Astrocyte (in vitro differentiated cells and primary cell): ENCODE measurements around the gene SREBF2. TPM values are rescaled to one million over a fixed set of nuclear protein-coding genes. Genes with fewer than 3 reads are reported as not detected.

Source experiments
- DNase-seq: peaks from one replicate; pipeline ENCODE4 v3.0.0-alpha.2; 2010; ENCODE audit warnings: low read depth
- FAIRE-seq: peaks from 2 replicates; lab custom pipeline; 2011; peaks lifted over from hg19 to GRCh38; lab: Jason Lieb, UNC
- H2AFZ ChIP-seq: 2 replicates; pipeline ENCODE4 v1.6.0; 2012; ENCODE audit warnings: low read depth, low read length, inconsistent platforms
- H3K27ac ChIP-seq: 2 replicates; pipeline ENCODE4 v1.5.1; 2011; ENCODE audit warnings: low read depth, low read length, inconsistent platforms
- H3K27me3 ChIP-seq: 2 replicates; pipeline ENCODE4 v1.6.0; 2011; ENCODE audit warnings: low read length, inconsistent platforms; ENCODE audit not compliant: insufficient read depth
- H3K36me3 ChIP-seq: 2 replicates; pipeline ENCODE4 v1.5.1; 2011; ENCODE audit warnings: low read length, inconsistent platforms; ENCODE audit not compliant: insufficient read depth
- H3K4me1 ChIP-seq: 2 replicates; pipeline ENCODE4 v1.5.1; 2011; ENCODE audit warnings: low read length, inconsistent platforms; ENCODE audit not compliant: insufficient read depth
- H3K4me2 ChIP-seq: 2 replicates; pipeline ENCODE4 v1.6.0; 2012; ENCODE audit warnings: low read length, inconsistent platforms
- H3K4me3 ChIP-seq: 2 replicates; pipeline ENCODE4 v1.5.1; 2011; ENCODE audit warnings: low read depth, mild to moderate bottlenecking, low read length, inconsistent platforms; ENCODE audit not compliant: insufficient read depth
- H3K79me2 ChIP-seq: 2 replicates; pipeline ENCODE4 v1.6.0; 2012; ENCODE audit warnings: mild to moderate bottlenecking, low read length, inconsistent platforms; ENCODE audit not compliant: insufficient read depth
- H3K9ac ChIP-seq: 2 replicates; pipeline ENCODE4 v1.6.0; 2012; ENCODE audit warnings: mild to moderate bottlenecking, low read length, inconsistent platforms
- H3K9me3 ChIP-seq: 2 replicates; pipeline ENCODE4 v1.5.1; 2012; ENCODE audit warnings: low read depth, mild to moderate bottlenecking, low read length, inconsistent platforms; ENCODE audit not compliant: insufficient read depth
- H4K20me1 ChIP-seq: 2 replicates; pipeline ENCODE4 v1.6.0; 2012; ENCODE audit warnings: low read length, inconsistent platforms; ENCODE audit not compliant: insufficient read depth
- H3K27ac Mint-ChIP-seq: one replicate; pipeline ENCODE4 v1.8.0; 2021; ENCODE audit warnings: mild to moderate bottlenecking, mixed read lengths; ENCODE audit not compliant: unreplicated experiment
- H3K27me3 Mint-ChIP-seq: one replicate; pipeline ENCODE4 v1.8.0; 2021; ENCODE audit warnings: low read depth, mixed read lengths; ENCODE audit not compliant: unreplicated experiment
- H3K36me3 Mint-ChIP-seq: one replicate; pipeline ENCODE4 v1.8.0; 2021; ENCODE audit warnings: low read depth, mixed read lengths; ENCODE audit not compliant: unreplicated experiment
- H3K4me1 Mint-ChIP-seq: one replicate; pipeline ENCODE4 v1.8.0; 2021; ENCODE audit warnings: low read depth, mixed read lengths; ENCODE audit not compliant: unreplicated experiment
- H3K4me3 Mint-ChIP-seq: one replicate; pipeline ENCODE4 v1.8.0; 2021; ENCODE audit warnings: mild to moderate bottlenecking, moderate library complexity, mixed read lengths; ENCODE audit not compliant: unreplicated experiment
- H3K9me3 Mint-ChIP-seq: one replicate; pipeline ENCODE4 v1.8.0; 2021; ENCODE audit warnings: mild to moderate bottlenecking, mixed read lengths; ENCODE audit not compliant: unreplicated experiment
- EZH2 ChIP-seq: IDR thresholded peaks from 2 replicates; pipeline ENCODE4 v1.6.1; 2012; ENCODE audit warnings: mild to moderate bottlenecking, low read length, inconsistent platforms; ENCODE audit not compliant: insufficient read depth
- total RNA-seq: library from RNA; stranded (reverse); gene quantifications from 2 replicates; pipeline ENCODE4 v1.2.1, GENCODE V29; 2021
- TF ChIP-seq, protein P1 (sequence below): IDR thresholded peaks from 2 replicates; pipeline ENCODE4 v1.5.1; 2011; ENCODE audit warnings: low read depth, mild to moderate bottlenecking, inconsistent platforms, low read length, moderate library complexity; ENCODE audit not compliant: insufficient read depth

Gene SREBF2
- total RNA-seq, 1 donor from 2014 or later, result 83.9 TPM

DNA sequence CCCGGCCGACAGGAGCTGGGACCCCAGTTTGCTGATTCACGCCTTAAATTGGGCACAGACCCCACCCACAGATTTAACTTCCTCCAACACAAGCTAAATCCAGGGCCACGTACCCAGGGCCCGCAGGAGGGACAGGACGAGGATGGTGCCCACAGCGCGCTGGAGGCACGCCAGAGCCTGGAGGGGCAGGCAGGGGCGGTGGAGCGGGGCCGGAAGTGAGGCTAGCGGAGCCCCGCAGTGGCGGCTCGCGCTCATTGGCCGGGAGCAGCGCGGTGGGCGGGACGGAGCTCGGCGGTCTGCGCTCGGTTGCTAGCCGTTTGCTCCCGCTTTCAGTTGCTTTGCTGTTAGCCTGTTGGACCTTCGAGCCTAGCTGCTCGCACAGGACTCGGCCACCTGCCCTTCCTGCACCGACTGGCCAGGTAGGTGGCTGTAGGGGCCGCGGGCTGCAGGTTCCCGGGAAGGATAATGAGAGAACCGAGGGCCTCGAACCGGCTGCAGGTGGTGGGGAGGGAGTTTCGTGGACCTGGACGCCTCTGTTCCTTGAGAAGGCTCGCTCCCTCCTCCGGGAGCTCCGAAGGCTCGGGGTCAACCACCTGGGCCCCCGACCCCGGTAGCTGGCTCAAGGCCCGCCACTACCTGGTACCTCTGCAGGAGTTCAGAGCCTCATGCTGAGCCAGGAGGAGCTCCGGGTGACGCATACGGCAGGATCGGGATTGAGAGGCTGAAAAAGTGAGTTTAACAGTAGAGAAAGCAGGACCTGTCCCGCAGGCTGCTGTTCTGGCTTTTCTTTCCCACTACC, 32.4 kb upstream of the SREBF2 start, which contains the start of gene CCDC134:
TSS of gene CCDC134 (plus strand) at position 332 of the 799 bp plus-strand sequence. CDS start 8,212 bp downstream, outside the sequence.
- peak within 1 kb of the TSS; percentile 63 for H3K27ac ChIP-seq
- peak within 1 kb of the TSS; percentile 92 for H3K4me3 Mint-ChIP-seq
- TF ChIP-seq, protein P1, sequence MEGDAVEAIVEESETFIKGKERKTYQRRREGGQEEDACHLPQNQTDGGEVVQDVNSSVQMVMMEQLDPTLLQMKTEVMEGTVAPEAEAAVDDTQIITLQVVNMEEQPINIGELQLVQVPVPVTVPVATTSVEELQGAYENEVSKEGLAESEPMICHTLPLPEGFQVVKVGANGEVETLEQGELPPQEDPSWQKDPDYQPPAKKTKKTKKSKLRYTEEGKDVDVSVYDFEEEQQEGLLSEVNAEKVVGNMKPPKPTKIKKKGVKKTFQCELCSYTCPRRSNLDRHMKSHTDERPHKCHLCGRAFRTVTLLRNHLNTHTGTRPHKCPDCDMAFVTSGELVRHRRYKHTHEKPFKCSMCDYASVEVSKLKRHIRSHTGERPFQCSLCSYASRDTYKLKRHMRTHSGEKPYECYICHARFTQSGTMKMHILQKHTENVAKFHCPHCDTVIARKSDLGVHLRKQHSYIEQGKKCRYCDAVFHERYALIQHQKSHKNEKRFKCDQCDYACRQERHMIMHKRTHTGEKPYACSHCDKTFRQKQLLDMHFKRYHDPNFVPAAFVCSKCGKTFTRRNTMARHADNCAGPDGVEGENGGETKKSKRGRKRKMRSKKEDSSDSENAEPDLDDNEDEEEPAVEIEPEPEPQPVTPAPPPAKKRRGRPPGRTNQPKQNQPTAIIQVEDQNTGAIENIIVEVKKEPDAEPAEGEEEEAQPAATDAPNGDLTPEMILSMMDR, result no peak
- TF ChIP-seq EZH2, result no peak
- H3K36me3 ChIP-seq, result no peaks in the 10 kb centered on the region
- no peaks in the 10 kb centered on the region for H3K9me3 ChIP-seq
- H4K20me1 ChIP-seq, result peaks cover 9% of the 10 kb centered on the region
- peak within 1 kb of the TSS; percentile 85 for H3K4me3 ChIP-seq
- H3K4me1 Mint-ChIP-seq, result peaks cover 12% of the 10 kb centered on the region
- DNase-seq, result peak; percentile 58
- peak within 1 kb of the TSS; percentile 84 for H3K9ac ChIP-seq
- H3K36me3 Mint-ChIP-seq, result no peaks in the 10 kb centered on the region
- H3K27me3 Mint-ChIP-seq, result no peaks in the 10 kb centered on the region
- peak within 1 kb of the TSS; percentile 94 for H2AFZ ChIP-seq
- H3K27me3 ChIP-seq, result no peaks in the 10 kb centered on the region
- H3K4me2 ChIP-seq, result peak within 1 kb of the TSS; percentile 97
- H3K9me3 Mint-ChIP-seq, result no peaks in the 10 kb centered on the region
- H3K27ac Mint-ChIP-seq, result peak within 1 kb of the TSS; percentile 55
- peaks cover 15% of the 10 kb centered on the region for H3K4me1 ChIP-seq
- H3K79me2 ChIP-seq, result peaks cover 22% of the 10 kb centered on the region
- no peak for FAIRE-seq

DNA sequence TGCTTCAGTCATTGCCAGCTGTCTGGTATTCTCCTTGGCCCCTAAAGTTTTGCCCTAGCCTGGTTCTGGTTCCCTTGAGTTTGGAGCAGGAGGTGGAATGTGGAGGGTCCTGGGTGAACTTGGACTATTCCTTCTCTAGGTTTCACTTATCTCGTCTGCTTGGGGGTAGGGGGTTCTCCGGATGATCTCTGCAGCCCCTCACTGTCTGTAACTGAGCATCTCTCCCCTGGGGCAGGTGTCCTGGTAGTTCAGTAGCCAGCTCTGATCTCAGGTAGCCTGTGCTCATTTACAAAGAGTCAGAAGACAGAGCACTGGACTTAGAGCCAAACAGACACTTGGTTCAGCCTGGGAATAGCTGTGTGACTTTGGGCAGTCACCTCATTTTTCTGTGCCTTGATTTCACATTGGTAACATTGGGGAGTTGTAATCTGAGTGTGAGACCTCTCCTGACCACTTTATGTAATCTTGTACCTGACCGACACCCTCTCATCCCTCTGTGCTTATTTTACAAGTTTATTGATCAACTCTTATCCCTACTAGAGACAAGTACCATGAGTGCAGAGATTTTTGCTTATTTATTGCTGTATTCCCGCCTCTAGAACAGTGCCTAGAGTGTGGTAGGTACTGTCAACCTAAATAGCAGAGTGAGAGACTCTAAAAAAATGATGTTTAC, 31.6 kb upstream of the SREBF2 start:
- TF ChIP-seq, protein P1, result no peak
- TF ChIP-seq EZH2, result no peak
- H3K4me3 ChIP-seq, result peak overlapping the region; percentile 85
- H3K79me2 ChIP-seq, result peaks cover 23% of the 10 kb centered on the region
- peak overlapping the region; percentile 97 for H3K4me2 ChIP-seq
- no peaks in the 10 kb centered on the region for H3K27me3 ChIP-seq
- peak overlapping the region; percentile 84 for H3K9ac ChIP-seq
- H4K20me1 ChIP-seq, result peaks cover 9% of the 10 kb centered on the region
- Mint-ChIP-seq H3K9me3 (no peaks in the 10 kb centered on the region), H3K4me3 (peak overlapping the region; percentile 92), H3K27me3 (no peaks in the 10 kb centered on the region), H3K4me1 (peaks cover 12% of the 10 kb centered on the region), H3K27ac (no peak overlapping the region), H3K36me3 (no peaks in the 10 kb centered on the region)
- peak overlapping the region; percentile 94 for H2AFZ ChIP-seq
- H3K36me3 ChIP-seq, result no peaks in the 10 kb centered on the region
- FAIRE-seq, result no peak
- no peaks in the 10 kb centered on the region for H3K9me3 ChIP-seq
- H3K27ac ChIP-seq, result peak overlapping the region; percentile 15
- H3K4me1 ChIP-seq, result peaks cover 15% of the 10 kb centered on the region
- no peak for DNase-seq
